Pancreas (tissue), 10 donors: Measurements from ENCODE around the gene RAVER2. TPM values are rescaled to one million over a fixed set of nuclear protein-coding genes. Genes with fewer than 3 reads are reported as not detected.
"Not testable (repeated sequence)": the region's sequence is repeated elsewhere in the genome, so short reads cannot be mapped to it uniquely, and the experiment has no call there.

Source experiments
- ATAC-seq, 4 donors: fragments of 200-7000 bp; cut with Tn5 transposase; one replicate each; pipeline versions ENCODE4 v1.8.0 to v1.9.1; 2020; ENCODE audit warnings: mild to moderate bottlenecking in 4 of 4, moderate library complexity in 4 of 4
- DNase-seq, 6 donors: peaks; one replicate each; pipeline ENCODE4 v3.0.0-alpha.2; 2020
- FAIRE-seq: peaks from 2 replicates; lab custom pipeline; 2012; peaks lifted over from hg19 to GRCh38; lab: Jason Lieb, UNC
- H3K27ac ChIP-seq, 4 donors: fragments of 200-600 bp; sonication (generic); 1 replicate in 3 of 4; 2 replicates in 1 of 4; pipeline versions ENCODE4 v1.5.0 to v1.8.0; 2020
- H3K27me3 ChIP-seq, 4 donors: fragments of 200-600 bp; one replicate each; pipeline ENCODE4 v1.8.0; 2021
- H3K36me3 ChIP-seq, 3 donors: fragments of 200-600 bp; sonication (generic) in 1 of 3; one replicate each; pipeline versions ENCODE4 v1.5.0 to v1.8.0; 2020 to 2021
- H3K4me1 ChIP-seq, 3 donors: fragments of 200-600 bp; one replicate each; pipeline ENCODE4 v1.8.0; 2021
- H3K4me3 ChIP-seq, 4 donors: fragments of 200-600 bp; sonication (generic) in 2 of 4; one replicate each; pipeline versions ENCODE4 v1.5.0 to v1.8.0; 2020 to 2021
- H3K9me3 ChIP-seq, 4 donors: fragments of 200-600 bp; one replicate each; pipeline ENCODE4 v1.8.0; 2021
- CTCF ChIP-seq, 4 donors: fragments of 200-600 bp; sonication (generic) in 3 of 4; IDR thresholded peaks; one replicate each; pipeline versions ENCODE4 v1.5.0 to v1.8.0; 2021; ENCODE audit warnings: antibody characterized with exemption in 4 of 4
- WGBS, 2 donors: extraction: QIAGEN DNeasy Blood & Tissue Kit; methylation state at CpG; one replicate each; pipeline ENCODE4 v1.1.7; 2013; 5-methylcytosine and 5-hydroxymethylcytosine counted together
- intact Hi-C, 3 donors: fragments of 100-400 bp; cut with DNase I; formaldehyde crosslinking; loops; one replicate each; pipeline versions ENCODE4 v1.11.1 to v1.14.2; 2022
- polyA plus RNA-seq, 2 donors: library from polyadenylated mRNA; stranded (reverse); fragments of 200-250 nt; gene quantifications; one replicate each; pipeline ENCODE4 v1.2.3, GENCODE V29; 2013
- total RNA-seq, 6 donors: library from RNA; stranded (reverse); fragmentation: NEBNext Ultra II Directional in 4 of 6; extraction: Animal tissue kit (Norgen Biotek cat#: 25700) in 4 of 6; gene quantifications; one replicate each; pipeline versions ENCODE4 v1.2.1 to v1.2.4, GENCODE V29; 2021 to 2023
- donor health status: healthy with polysubstance abuse.
- donor health status: DM: no; HTN: no; CAD: no; lungs with moderate emphysema.
- donor health status: DM: no; HTN: no; CAD: no.
- donor health status: control.
- donor health status: control.
- donor health status: Bipolar disorder and iron deficiency.
- donor health status: DM: yes; HTN: yes; CAD: no.
- donor health status: DM: no; HTN: no; CAD: no.
- donor health status: DM: no; HTN: no; CAD: no.
- donor health status: DM: yes; HTN: yes; CAD: no.

Gene RAVER2
- total and polyA plus RNA-seq, 8 donors = 3.3 to 8.7 (median 5.0) TPM

GRCh38 chr1:64769482-64769881 is 24.6 kb downstream of the RAVER2 start:
- TF ChIP-seq CTCF (IDR thresholded peaks at IDR 0.05) = no peak

GRCh38 chr1:64769971-64770370 is 25.1 kb downstream of the RAVER2 start:
- FAIRE-seq = no peak
- WGBS, 2 donors = 90 to 94% methylated on average over 2 of the region's 2 CpGs

More at GRCh38 chr1:64769482-64769881, 24.6 kb downstream of the RAVER2 start:
- no peaks in the 10 kb centered on the region for H3K9me3 ChIP-seq
- H3K4me3 ChIP-seq = no peak overlapping the region
- DNase-seq (no peak), ATAC-seq (no peak), FAIRE-seq (no peak)
- intact Hi-C loops = no loop called here
- H3K27me3 ChIP-seq = no peaks in the 10 kb centered on the region
- H3K36me3 ChIP-seq = no peaks in the 10 kb centered on the region
- peaks cover 0 to 12% (median 7%) of the 10 kb centered on the region in 3 donors for H3K4me1 ChIP-seq
- H3K27ac ChIP-seq = no peak overlapping the region
- WGBS, 2 donors = 60 to 79% methylated on average over 1 of the region's 1 CpG

GRCh38 chr1:64773306-64773705 is 28.4 kb downstream of the RAVER2 start:
- intact Hi-C loops, H3K27ac ChIP-seq, H3K4me1 ChIP-seq, ATAC-seq, H3K4me3 ChIP-seq, H3K9me3 ChIP-seq, DNase-seq, FAIRE-seq, H3K36me3 ChIP-seq, H3K27me3 ChIP-seq: not testable (repeated sequence)
- WGBS, 2 donors = 96 to 97% methylated on average over 3 of the region's 3 CpGs

More at GRCh38 chr1:64769971-64770370, 25.1 kb downstream of the RAVER2 start:
- DNase-seq = no peak
- H3K36me3 ChIP-seq = no peaks in the 10 kb centered on the region
- no peak for TF ChIP-seq CTCF (IDR thresholded peaks at IDR 0.05)
- no peak overlapping the region for H3K27ac ChIP-seq
- H3K4me3 ChIP-seq = no peak overlapping the region
- H3K27me3 ChIP-seq = no peaks in the 10 kb centered on the region
- intact Hi-C loops = no loop called here
- peaks cover 0 to 12% (median 7%) of the 10 kb centered on the region in 3 donors for H3K4me1 ChIP-seq
- H3K9me3 ChIP-seq = no peaks in the 10 kb centered on the region
- no peak for ATAC-seq

- Histone ChIP-seq H3K9me3 (no peaks in the 10 kb centered on the region), H3K36me3 (peaks cover 0 to 5% (median 0%) of the 10 kb centered on the region in 3 donors), H3K4me3 (no peak overlapping the region), H3K27me3 (no peaks in the 10 kb centered on the region), H3K27ac (no peak overlapping the region), H3K4me1 (no peaks in the 10 kb centered on the region)
- FAIRE-seq = no peak
- DNase-seq = no peak
- WGBS, 2 donors = 70 to 73% methylated on average over 3 of the region's 3 CpGs
- no peak for TF ChIP-seq CTCF (IDR thresholded peaks at IDR 0.05)
- intact Hi-C loops = no loop called here
- ATAC-seq = no peak
Measured at GRCh38 chr1:64775113-64775512, 30.2 kb downstream of the RAVER2 start.

GRCh38 chr1:64782044-64782443 is 37.2 kb downstream of the RAVER2 start:
- H3K4me1 ChIP-seq, H3K4me3 ChIP-seq, FAIRE-seq, H3K36me3 ChIP-seq, intact Hi-C loops, H3K27me3 ChIP-seq, DNase-seq, H3K27ac ChIP-seq, ATAC-seq, H3K9me3 ChIP-seq: not testable (repeated sequence)
- 96 to 99% methylated on average over 6 of the region's 6 CpGs for WGBS, 2 donors

- H3K4me3 ChIP-seq, FAIRE-seq, H3K9me3 ChIP-seq, ATAC-seq, H3K27me3 ChIP-seq, H3K27ac ChIP-seq, DNase-seq, H3K4me1 ChIP-seq, H3K36me3 ChIP-seq, intact Hi-C loops: not testable (repeated sequence)
- 91 to 96% methylated on average over 5 of the region's 5 CpGs for WGBS, 2 donors
Measured at GRCh38 chr1:64782848-64783247, 38.0 kb downstream of the RAVER2 start.
